MM.1S (cell line): ENCODE results near the gene CYFIP1.

Experiments used
- CTCF ChIP-seq: fragments of 300-600 bp; sonication (generic); IDR thresholded peaks from 2 replicates; pipeline ENCODE4 v1.5.1; 2016; ENCODE audit warnings: antibody characterized with exemption, low read length, mixed read lengths
- EZH2 ChIP-seq: fragments of 300-600 bp; sonication (generic); optimal IDR thresholded peaks from 2 replicates; pipeline ENCODE3; 2017; ENCODE audit warnings: low read depth, mild to moderate bottlenecking, antibody characterized with exemption, low read length, mixed read lengths
- EZH2phosphoT487 ChIP-seq: fragments of 300-600 bp; sonication (generic); IDR thresholded peaks from 2 replicates; pipeline ENCODE4 v1.6.1; 2018; ENCODE audit warnings: antibody characterized with exemption, low read length

- TF ChIP-seq CTCF (no peak), EZH2 (no peak), EZH2phosphoT487 (no peak)
These were observed 90.9 kb downstream of the CYFIP1 start for GRCh38 chr15:22889146-22889818.
